ENCODE measurements around the gene TENM3. TPM values are rescaled to one million over a fixed set of nuclear protein-coding genes. Genes with fewer than 3 reads are reported as not detected.

TENM3 gene
- total and polyA plus RNA-seq, 12 donors = 2.6 to 54.4 (median 42.8) TPM

- DNase-seq = no peak
- intact Hi-C loops (cut with DNase I) = no loop called here
- Histone ChIP-seq H3K27me3 (no peaks in the 10 kb centered on the region), H3K4me1 (replicated peaks in 1 of 2) (no peaks in the 10 kb centered on the region), H3K36me3 (replicated peaks in 1 of 2) (no peaks in the 10 kb centered on the region), H3K27ac (no peak overlapping the region), H3K4me3 (no peak overlapping the region), H3K9me3 (replicated peaks in 1 of 3) (no peaks in the 10 kb centered on the region)
- 87 to 94% (median 94%) methylated on average over 6 of the region's 6 CpGs for WGBS, 4 donors
- TF ChIP-seq CTCF (IDR thresholded peaks at IDR 0.05) (no peak), POLR2A (IDR thresholded peaks at IDR 0.05) (no peak)
Measured at GRCh38 chr4:182548156-182548555, 305.0 kb downstream of the TENM3 start.

GRCh38 chr4:182549356-182549755 is 306.2 kb downstream of the TENM3 start:
- TF ChIP-seq POLR2A (IDR thresholded peaks at IDR 0.05) (no peak), CTCF (IDR thresholded peaks at IDR 0.05) (no peak)
- intact Hi-C loops (cut with DNase I) = no loop called here
- Histone ChIP-seq H3K27me3 (no peaks in the 10 kb centered on the region), H3K4me3 (no peak overlapping the region), H3K36me3 (replicated peaks in 1 of 2) (no peaks in the 10 kb centered on the region), H3K27ac (no peak overlapping the region), H3K9me3 (replicated peaks in 1 of 3) (no peaks in the 10 kb centered on the region), H3K4me1 (replicated peaks in 1 of 2) (no peaks in the 10 kb centered on the region)
- DNase-seq = no peak
- 81 to 86% (median 82%) methylated on average over 5 of the region's 5 CpGs for WGBS, 4 donors

- intact Hi-C loops (cut with DNase I) = no loop called here
- Histone ChIP-seq H3K36me3 (replicated peaks in 1 of 2) (no peaks in the 10 kb centered on the region), H3K27ac (no peak overlapping the region), H3K4me1 (replicated peaks in 1 of 2) (no peaks in the 10 kb centered on the region), H3K27me3 (no peaks in the 10 kb centered on the region), H3K4me3 (no peak overlapping the region), H3K9me3 (replicated peaks in 1 of 3) (no peaks in the 10 kb centered on the region)
- 90 to 94% (median 92%) methylated on average over 9 of the region's 9 CpGs for WGBS, 4 donors
- DNase-seq = no peak
- TF ChIP-seq CTCF (IDR thresholded peaks at IDR 0.05) = no peak
- no peak for TF ChIP-seq POLR2A (IDR thresholded peaks at IDR 0.05)
Measured at GRCh38 chr4:182552948-182553347, 309.7 kb downstream of the TENM3 start.

GRCh38 chr4:182553653-182554052 is 310.5 kb downstream of the TENM3 start:
- Histone ChIP-seq H3K9me3 (replicated peaks in 1 of 3) (no peaks in the 10 kb centered on the region), H3K4me1 (replicated peaks in 1 of 2) (no peaks in the 10 kb centered on the region), H3K27ac (no peak overlapping the region), H3K27me3 (no peaks in the 10 kb centered on the region), H3K4me3 (no peak overlapping the region), H3K36me3 (replicated peaks in 1 of 2) (no peaks in the 10 kb centered on the region)
- no peak for DNase-seq
- TF ChIP-seq CTCF (IDR thresholded peaks at IDR 0.05) = no peak
- no peak for TF ChIP-seq POLR2A (IDR thresholded peaks at IDR 0.05)
- intact Hi-C loops (cut with DNase I) = no loop called here
- 52 to 61% (median 58%) methylated on average over 6 of the region's 6 CpGs for WGBS, 4 donors

Data from adrenal gland (tissue), 12 donors.